SK-N-SH (cell line): ENCODE measurements around the gene ZNF358. TPM values are rescaled to one million over a fixed set of nuclear protein-coding genes. Genes with fewer than 3 reads are reported as not detected.

Experiments
- CTCF ChIA-PET: fragments of 300-600, 350-600 bp; formaldehyde crosslinking; extraction: SDS; loops from one replicate; lab custom pipeline; 2021; lab: Yijun Ruan, JAX
- POLR2A ChIA-PET: fragments of 350-600 bp; sonication (Branson Sonifier 250); formaldehyde crosslinking; extraction: SDS; loops from one replicate; lab custom pipeline; 2020; ENCODE audit warnings: antibody characterized with exemption, inconsistent platforms; lab: Yijun Ruan, JAX
- DNase-seq: peaks from one replicate; pipeline ENCODE4 v3.0.0; 2012
- H2AFZ ChIP-seq: fragments of 200-600 bp; sonication (generic); 2 replicates; pipeline ENCODE4 v1.8.1; 2016; ENCODE audit warnings: antibody characterized with exemption, mild to moderate bottlenecking, low read depth
- H3F3A ChIP-seq: fragments of 200-600 bp; sonication (generic); replicated peaks from 2 replicates; pipeline ENCODE3; 2016; ENCODE audit warnings: antibody characterized with exemption, mild to moderate bottlenecking; ENCODE audit not compliant: insufficient read depth
- H3K27ac ChIP-seq, 2 experiments: fragments of 200-500 bp in 1 of 2; fragments of 200-600 bp in 1 of 2; sonication (Bioruptor generic) in 1 of 2; sonication (generic), shearing (Covaris generic) in 1 of 2; 2 replicates each; pipeline versions ENCODE4 v1.5.1 to v1.6.1; 2014 to 2016; ENCODE audit warnings: low read depth in 2 of 2, inconsistent platforms in 1 of 2, low read length in 1 of 2, mild to moderate bottlenecking in 1 of 2, mixed read lengths in 1 of 2
- H3K27me3 ChIP-seq: fragments of 200-600 bp; sonication (generic), shearing (Covaris generic); 2 replicates; pipeline ENCODE4 v1.6.1; 2016; ENCODE audit warnings: mixed run types; ENCODE audit not compliant: insufficient read depth
- H3K36me3 ChIP-seq, 2 experiments: fragments of 200-500 bp in 1 of 2; fragments of 200-600 bp in 1 of 2; sonication (Bioruptor generic) in 1 of 2; sonication (generic) in 1 of 2; replicated peaks in 1 of 2; 2 replicates each; pipeline versions ENCODE3 to v1.5.1; 2014 to 2016; ENCODE audit warnings: low read length in 1 of 2, mild to moderate bottlenecking in 1 of 2; ENCODE audit not compliant: insufficient read depth in 2 of 2, control insufficient read depth in 1 of 2
- H3K4me1 ChIP-seq, 2 experiments: fragments of 200-500 bp in 1 of 2; fragments of 200-600 bp in 1 of 2; sonication (Bioruptor generic) in 1 of 2; sonication (generic), shearing (Covaris generic) in 1 of 2; 2 replicates each; pipeline versions ENCODE4 v1.5.1 to v1.6.1; 2014 to 2016; ENCODE audit warnings: low read depth in 1 of 2, low read length in 1 of 2, mixed run types in 1 of 2; ENCODE audit not compliant: insufficient read depth in 2 of 2, control insufficient read depth in 1 of 2
- H3K4me2 ChIP-seq: fragments of 200-600 bp; sonication (generic), shearing (Covaris generic); 2 replicates; pipeline ENCODE4 v1.6.1; 2017; ENCODE audit warnings: mixed run types
- H3K4me3 ChIP-seq, 2 experiments: fragments of 200-500 bp in 1 of 2; fragments of 200-600 bp in 1 of 2; sonication (Bioruptor generic) in 1 of 2; sonication (generic), shearing (Covaris generic) in 1 of 2; 2 replicates each; pipeline versions ENCODE4 v1.5.1 to v1.8.1; 2014 to 2016; ENCODE audit warnings: low read depth in 2 of 2, inconsistent platforms in 1 of 2, low read length in 1 of 2, mild to moderate bottlenecking in 1 of 2, mixed read lengths in 1 of 2, moderate library complexity in 1 of 2
- H3K79me2 ChIP-seq: fragments of 200-600 bp; sonication (generic); 2 replicates; pipeline ENCODE4 v1.8.1; 2017; ENCODE audit warnings: mild to moderate bottlenecking; ENCODE audit not compliant: insufficient read depth
- H3K9ac ChIP-seq: fragments of 200-600 bp; sonication (generic); 2 replicates; pipeline ENCODE4 v1.6.1; 2017; ENCODE audit warnings: mixed run types
- H3K9me2 ChIP-seq: fragments of 200-600 bp; sonication (generic); 2 replicates; pipeline ENCODE4 v1.6.1; 2017; ENCODE audit warnings: mixed run types
- H3K9me3 ChIP-seq: fragments of 200-600 bp; sonication (generic); 2 replicates; pipeline ENCODE4 v1.6.1; 2017; ENCODE audit warnings: mixed run types, mild to moderate bottlenecking, moderate library complexity
- H4K20me1 ChIP-seq: fragments of 200-600 bp; sonication (generic); 2 replicates; pipeline ENCODE4 v1.6.1; 2017; ENCODE audit warnings: mild to moderate bottlenecking, mixed run types; ENCODE audit not compliant: insufficient read depth
- CHD2 ChIP-seq: fragments of 150-350 bp; IDR thresholded peaks from 2 replicates; pipeline ENCODE4 v1.6.1; 2018; ENCODE audit warnings: low read length; ENCODE audit not compliant: partially characterized antibody
- ELF1 ChIP-seq: IDR thresholded peaks from 2 replicates; pipeline ENCODE4 v1.4.0; 2012
- EZH2phosphoT487 ChIP-seq: fragments of 200-600 bp; sonication (generic); IDR thresholded peaks from 2 replicates; pipeline ENCODE4 v1.6.1; 2017; ENCODE audit warnings: low read depth, mixed run types, mild to moderate bottlenecking, antibody characterized with exemption, moderate library complexity, borderline replicate concordance
- FOSL2 ChIP-seq: IDR thresholded peaks from 2 replicates; pipeline ENCODE4 v1.4.0; 2012; ENCODE audit warnings: low read depth, mild to moderate bottlenecking, moderate library complexity, borderline replicate concordance
- FOXJ3 ChIP-seq: sonication (generic); formaldehyde crosslinking; IDR thresholded peaks from 2 replicates; pipeline ENCODE4 v1.5.1; 2020; ENCODE audit warnings: mild to moderate bottlenecking, missing genetic modification reagents
- JUND ChIP-seq: IDR thresholded peaks from 2 replicates; pipeline ENCODE4 v1.4.0; 2012
- NRF1 ChIP-seq: IDR thresholded peaks from 2 replicates; pipeline ENCODE4 v1.6.1; 2012; ENCODE audit warnings: low read depth, mild to moderate bottlenecking, low read length
- RAD21 ChIP-seq: IDR thresholded peaks from 2 replicates; pipeline ENCODE4 v1.6.1; 2012; ENCODE audit warnings: mild to moderate bottlenecking, low read length
- RCOR1 ChIP-seq: fragments of 150-350 bp; IDR thresholded peaks from 2 replicates; pipeline ENCODE4 v1.6.1; 2017; ENCODE audit warnings: antibody characterized with exemption, low read length
- RXRA ChIP-seq: IDR thresholded peaks from 2 replicates; pipeline ENCODE4 v1.4.0; 2012; ENCODE audit warnings: low read depth, mild to moderate bottlenecking, borderline replicate concordance
- SMC3 ChIP-seq: IDR thresholded peaks from 2 replicates; pipeline ENCODE4 v1.6.1; 2012; ENCODE audit warnings: low read depth, low read length, improper control_type of control experiment
- ZBTB33 ChIP-seq: IDR thresholded peaks from 2 replicates; pipeline ENCODE4 v1.4.0; 2012; ENCODE audit warnings: low read depth, borderline replicate concordance
- WGBS: methylation state at CpG from one replicate; pipeline ENCODE4 v1.1.6; 2017; ENCODE audit warnings: low lambda C conversion rate; 5-methylcytosine and 5-hydroxymethylcytosine counted together
- polyA plus RNA-seq, 3 experiments: library from polyadenylated mRNA; depleted of rRNA; stranded (reverse); fragments of >200 nt; gene quantifications; 2 replicates each; pipeline ENCODE4 v1.2.3, GENCODE V29; 2012
- TF ChIP-seq, protein P1 (sequence below): IDR thresholded peaks from 2 replicates; pipeline ENCODE4 v1.6.1; 2012; ENCODE audit warnings: mild to moderate bottlenecking, low read depth, low read length, moderate library complexity

The ZNF358 gene
- polyA plus RNA-seq, 1 of the 3 experiments (the other 2 are of a cell fraction): 49.3 TPM

- Histone ChIP-seq H4K20me1 (0 out of 2 replicates have a peak, but pooled peaks cover 3% of the 10 kb centered on the region), H3K79me2 (no peaks in the 10 kb centered on the region), H3K4me1 (no peaks in the 10 kb centered on the region), H3K9ac (no peak overlapping the region), H3K36me3 (peaks cover 29 to 32% of the 10 kb centered on the region in 2 experiments), H3K9me3 (no peaks in the 10 kb centered on the region), H3F3A (no peaks in the 10 kb centered on the region), H2AFZ (no peak overlapping the region), H3K27ac (no peak overlapping the region), H3K9me2 (no peaks in the 10 kb centered on the region)
- POLR2A ChIA-PET: no interaction called here
- DNase-seq: no peak
- CTCF ChIA-PET: interaction anchor here (0.8 to 1.9 kb wide), 2 partner anchors 120 to 238 kb away, joined by 3 to 7 read pairs; partner anchors contain the start of gene TRAPPC5
- TF ChIP-seq NRF1 (no peak), ELF1 (no peak), RXRA (no peak), EZH2phosphoT487 (no peak), FOXJ3 (no peak), SMC3 (no peak), RCOR1 (no peak), JUND (no peak), ZBTB33 (no peak), CHD2 (no peak), RAD21 (no peak), FOSL2 (no peak)
- TF ChIP-seq, protein P1, sequence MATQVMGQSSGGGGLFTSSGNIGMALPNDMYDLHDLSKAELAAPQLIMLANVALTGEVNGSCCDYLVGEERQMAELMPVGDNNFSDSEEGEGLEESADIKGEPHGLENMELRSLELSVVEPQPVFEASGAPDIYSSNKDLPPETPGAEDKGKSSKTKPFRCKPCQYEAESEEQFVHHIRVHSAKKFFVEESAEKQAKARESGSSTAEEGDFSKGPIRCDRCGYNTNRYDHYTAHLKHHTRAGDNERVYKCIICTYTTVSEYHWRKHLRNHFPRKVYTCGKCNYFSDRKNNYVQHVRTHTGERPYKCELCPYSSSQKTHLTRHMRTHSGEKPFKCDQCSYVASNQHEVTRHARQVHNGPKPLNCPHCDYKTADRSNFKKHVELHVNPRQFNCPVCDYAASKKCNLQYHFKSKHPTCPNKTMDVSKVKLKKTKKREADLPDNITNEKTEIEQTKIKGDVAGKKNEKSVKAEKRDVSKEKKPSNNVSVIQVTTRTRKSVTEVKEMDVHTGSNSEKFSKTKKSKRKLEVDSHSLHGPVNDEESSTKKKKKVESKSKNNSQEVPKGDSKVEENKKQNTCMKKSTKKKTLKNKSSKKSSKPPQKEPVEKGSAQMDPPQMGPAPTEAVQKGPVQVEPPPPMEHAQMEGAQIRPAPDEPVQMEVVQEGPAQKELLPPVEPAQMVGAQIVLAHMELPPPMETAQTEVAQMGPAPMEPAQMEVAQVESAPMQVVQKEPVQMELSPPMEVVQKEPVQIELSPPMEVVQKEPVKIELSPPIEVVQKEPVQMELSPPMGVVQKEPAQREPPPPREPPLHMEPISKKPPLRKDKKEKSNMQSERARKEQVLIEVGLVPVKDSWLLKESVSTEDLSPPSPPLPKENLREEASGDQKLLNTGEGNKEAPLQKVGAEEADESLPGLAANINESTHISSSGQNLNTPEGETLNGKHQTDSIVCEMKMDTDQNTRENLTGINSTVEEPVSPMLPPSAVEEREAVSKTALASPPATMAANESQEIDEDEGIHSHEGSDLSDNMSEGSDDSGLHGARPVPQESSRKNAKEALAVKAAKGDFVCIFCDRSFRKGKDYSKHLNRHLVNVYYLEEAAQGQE: no peak
- TF ChIP-seq, all 33 proteins: peak for 0
- Histone ChIP-seq H3K4me3 (no peak overlapping the region), H3K27me3 (no peaks in the 10 kb centered on the region), H3K4me2 (no peak overlapping the region)
- 91% methylated on average over 13 of the region's 17 CpGs for WGBS
Observed at GRCh38 chr19:7561325-7561724, 45.4 kb downstream of the ZNF358 start.
